CD14-positive monocyte (primary cell): Measurements from ENCODE around the gene KNDC1. TPM values are rescaled to one million over a fixed set of nuclear protein-coding genes. Genes with fewer than 3 reads are reported as not detected.

Experiments used
- DNase-seq, 3 donors: peaks; one replicate each; pipeline ENCODE4 v3.0.0-alpha.2; 2011 to 2022
- H2AFZ ChIP-seq: 2 replicates; pipeline ENCODE4 v1.6.0; 2012; ENCODE audit warnings: mild to moderate bottlenecking, low read depth, low read length, inconsistent platforms; ENCODE audit not compliant: insufficient read depth, poor library complexity, severe bottlenecking
- H3K27ac ChIP-seq, 2 donors: 1 replicate in 1 of 2; 2 replicates in 1 of 2; pipeline ENCODE4 v1.5.1; 2012 to 2013; ENCODE audit warnings: low read length in 2 of 2, control low read depth in 1 of 2, inconsistent platforms in 1 of 2, low read depth in 1 of 2, mild to moderate bottlenecking in 1 of 2
- H3K27me3 ChIP-seq, 2 donors: one replicate each; pipeline versions ENCODE4 v1.6.0 to v1.6.1; 2011 to 2013; ENCODE audit warnings: low read length in 2 of 2; ENCODE audit not compliant: control insufficient read depth in 2 of 2, insufficient read depth in 2 of 2
- H3K36me3 ChIP-seq, 2 donors: replicated peaks in 1 of 2; 1 replicate in 1 of 2; 2 replicates in 1 of 2; pipeline versions ENCODE4 v1.5.1 to v1.6.1; 2012 to 2013; ENCODE audit warnings: low read length in 2 of 2, control low read depth in 1 of 2, inconsistent platforms in 1 of 2, mild to moderate bottlenecking in 1 of 2; ENCODE audit not compliant: insufficient read depth in 2 of 2, control insufficient read depth in 1 of 2
- H3K4me1 ChIP-seq, 2 donors: 1 replicate in 1 of 2; 2 replicates in 1 of 2; pipeline versions ENCODE4 v1.5.1 to v1.6.1; 2012 to 2013; ENCODE audit warnings: low read length in 2 of 2, control low read depth in 1 of 2, inconsistent platforms in 1 of 2, mild to moderate bottlenecking in 1 of 2, moderate library complexity in 1 of 2; ENCODE audit not compliant: insufficient read depth in 2 of 2, control insufficient read depth in 1 of 2
- H3K4me2 ChIP-seq: replicated peaks from 2 replicates; pipeline ENCODE3; 2012; ENCODE audit warnings: low read length, moderate library complexity, mild to moderate bottlenecking; ENCODE audit not compliant: poor library complexity, severe bottlenecking; ENCODE audit errors: extremely low read depth
- H3K4me3 ChIP-seq, 3 experiments: fragments of 200-600 bp in 1 of 3; sonication (generic) in 1 of 3; replicated peaks in 1 of 3; 1 replicate in 2 of 3; 2 replicates in 1 of 3; pipeline ENCODE4 v1.5.1; 2011 to 2013; ENCODE audit warnings: low read length in 3 of 3, mild to moderate bottlenecking in 3 of 3, control low read depth in 2 of 3, low read depth in 2 of 3, inconsistent platforms in 1 of 3, moderate library complexity in 1 of 3
- H3K79me2 ChIP-seq: 2 replicates; pipeline ENCODE4 v1.6.0; 2012; ENCODE audit warnings: mild to moderate bottlenecking, control low read depth, inconsistent platforms, low read length, moderate library complexity; ENCODE audit not compliant: insufficient read depth
- H3K9ac ChIP-seq: 2 replicates; pipeline ENCODE4 v1.6.0; 2017; ENCODE audit warnings: low read length, mild to moderate bottlenecking; ENCODE audit not compliant: insufficient read depth, poor library complexity, severe bottlenecking
- H3K9me3 ChIP-seq, 2 donors: replicated peaks in 1 of 2; 1 replicate in 1 of 2; 2 replicates in 1 of 2; pipeline versions ENCODE4 v1.5.1 to v1.6.1; 2012 to 2013; ENCODE audit warnings: low read length in 2 of 2, control low read depth in 1 of 2; ENCODE audit not compliant: control insufficient read depth in 1 of 2, insufficient read depth in 1 of 2
- H4K20me1 ChIP-seq: 2 replicates; pipeline ENCODE4 v1.6.0; 2012; ENCODE audit warnings: mild to moderate bottlenecking, low read length, control low read depth, moderate library complexity; ENCODE audit not compliant: insufficient read depth
- H3K27ac Mint-ChIP-seq, 7 donors: one replicate each; pipeline ENCODE4 v1.8.0; 2020; ENCODE audit warnings: mild to moderate bottlenecking in 7 of 7, mixed read lengths in 7 of 7, moderate library complexity in 6 of 7, inconsistent platforms in 2 of 7
- H3K27me3 Mint-ChIP-seq, 3 donors: one replicate each; pipeline ENCODE4 v1.8.0; 2021 to 2022; ENCODE audit warnings: low read depth in 3 of 3, mild to moderate bottlenecking in 3 of 3, mixed read lengths in 3 of 3, moderate library complexity in 3 of 3, inconsistent platforms in 1 of 3
- H3K36me3 Mint-ChIP-seq, 2 donors: one replicate each; pipeline ENCODE4 v1.8.0; 2020; ENCODE audit warnings: mixed read lengths in 2 of 2, inconsistent platforms in 1 of 2, mild to moderate bottlenecking in 1 of 2
- H3K4me1 Mint-ChIP-seq: one replicate; pipeline ENCODE4 v1.8.0; 2020; ENCODE audit warnings: mild to moderate bottlenecking, mixed read lengths
- H3K4me3 Mint-ChIP-seq, 2 donors: one replicate each; pipeline ENCODE4 v1.8.0; 2020; ENCODE audit warnings: mild to moderate bottlenecking in 2 of 2, mixed read lengths in 2 of 2, moderate library complexity in 1 of 2
- H3K9me3 Mint-ChIP-seq, 7 donors: one replicate each; pipeline ENCODE4 v1.8.0; 2020 to 2022; ENCODE audit warnings: mixed read lengths in 7 of 7, mild to moderate bottlenecking in 6 of 7, moderate library complexity in 6 of 7, inconsistent platforms in 2 of 7
- WGBS: methylation state at CpG from one replicate; pipeline ENCODE4 v1.1.5; 2013; ENCODE audit warnings: missing lambda C conversion rate; ENCODE audit not compliant: insufficient coverage; 5-methylcytosine and 5-hydroxymethylcytosine counted together
- intact Hi-C, 2 donors: fragments of 100-400 bp; cut with micrococcal nuclease; formaldehyde crosslinking; loops; one replicate each; pipeline versions ENCODE4 v1.15.0 to v1.15.1; 2023
- polyA plus RNA-seq, 3 donors: library from polyadenylated mRNA; depleted of rRNA in 1 of 3; unstranded in 2 of 3; stranded (reverse) in 1 of 3; fragments of 300-500 nt in 2 of 3; fragments of >200 nt in 1 of 3; fragmentation: Illumina TruSeq in 2 of 3; gene quantifications; 1 replicate in 2 of 3; 2 replicates in 1 of 3; pipeline ENCODE4 v1.2.3, GENCODE V29; 2012 to 2021
- TF ChIP-seq, protein P1 (sequence below): fragments of 200-600 bp; IDR thresholded peaks from one replicate; pipeline ENCODE4 v1.8.0; 2022; ENCODE audit warnings: antibody characterized with exemption, mild to moderate bottlenecking

Gene KNDC1
- polyA plus RNA-seq, 3 donors = 0.22 to 0.80 TPM; not detected in 1

DNA sequence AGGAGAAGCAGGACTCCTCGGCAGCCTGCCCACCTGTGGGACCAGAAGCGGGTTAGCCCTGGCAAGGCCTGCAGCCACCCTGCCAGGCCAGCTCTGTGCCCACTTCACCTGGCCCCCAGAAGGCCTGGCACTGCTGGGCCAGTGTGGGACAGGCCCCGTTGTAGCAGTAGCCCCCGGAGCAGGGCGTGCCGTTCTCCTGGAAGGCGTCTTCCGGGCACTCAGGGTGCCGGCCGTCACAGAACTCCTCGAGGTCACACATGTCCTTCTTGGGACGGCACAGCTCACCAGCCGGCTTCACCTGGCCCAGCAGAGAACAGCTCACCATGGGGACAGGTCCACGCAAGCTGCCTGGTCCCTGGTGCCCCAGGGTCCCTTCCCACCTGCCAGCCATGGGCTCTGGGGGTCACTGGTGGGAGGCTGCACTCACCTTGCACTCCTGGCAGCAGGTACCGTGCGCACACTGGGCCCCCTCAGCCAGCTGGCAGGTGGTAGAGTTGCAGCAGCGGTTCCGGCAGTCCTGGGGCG, 110.8 kb downstream of the KNDC1 start:
- Histone ChIP-seq H3K36me3 (peaks cover 74 to 80% of the 10 kb centered on the region in 2 donors), H3K4me3 (no peak overlapping the region), H2AFZ (no peak overlapping the region), H3K79me2 (peaks cover 22% of the 10 kb centered on the region), H3K4me2 (no peak overlapping the region), H3K4me1 (peaks cover 20 to 29% of the 10 kb centered on the region in 2 donors), H3K27ac (no peak overlapping the region), H4K20me1 (peaks cover 83% of the 10 kb centered on the region), H3K9ac (no peak overlapping the region), H3K9me3 (no peaks in the 10 kb centered on the region), H3K27me3 (no peaks in the 10 kb centered on the region)
- no peak overlapping the region for H3K27ac Mint-ChIP-seq
- no peak overlapping the region for H3K4me3 Mint-ChIP-seq
- DNase-seq = no peak
- intact Hi-C loops = no loop called here
- peaks cover 0 to under 1% (median 0%) of the 10 kb centered on the region in 7 donors for H3K9me3 Mint-ChIP-seq
- H3K4me1 Mint-ChIP-seq = peaks cover 16% of the 10 kb centered on the region
- TF ChIP-seq, protein P1, sequence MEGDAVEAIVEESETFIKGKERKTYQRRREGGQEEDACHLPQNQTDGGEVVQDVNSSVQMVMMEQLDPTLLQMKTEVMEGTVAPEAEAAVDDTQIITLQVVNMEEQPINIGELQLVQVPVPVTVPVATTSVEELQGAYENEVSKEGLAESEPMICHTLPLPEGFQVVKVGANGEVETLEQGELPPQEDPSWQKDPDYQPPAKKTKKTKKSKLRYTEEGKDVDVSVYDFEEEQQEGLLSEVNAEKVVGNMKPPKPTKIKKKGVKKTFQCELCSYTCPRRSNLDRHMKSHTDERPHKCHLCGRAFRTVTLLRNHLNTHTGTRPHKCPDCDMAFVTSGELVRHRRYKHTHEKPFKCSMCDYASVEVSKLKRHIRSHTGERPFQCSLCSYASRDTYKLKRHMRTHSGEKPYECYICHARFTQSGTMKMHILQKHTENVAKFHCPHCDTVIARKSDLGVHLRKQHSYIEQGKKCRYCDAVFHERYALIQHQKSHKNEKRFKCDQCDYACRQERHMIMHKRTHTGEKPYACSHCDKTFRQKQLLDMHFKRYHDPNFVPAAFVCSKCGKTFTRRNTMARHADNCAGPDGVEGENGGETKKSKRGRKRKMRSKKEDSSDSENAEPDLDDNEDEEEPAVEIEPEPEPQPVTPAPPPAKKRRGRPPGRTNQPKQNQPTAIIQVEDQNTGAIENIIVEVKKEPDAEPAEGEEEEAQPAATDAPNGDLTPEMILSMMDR = no peak
- H3K36me3 Mint-ChIP-seq = peaks cover 40 to 67% of the 10 kb centered on the region in 2 donors
- over 99% methylated on average over 19 of the region's 19 CpGs for WGBS
- H3K27me3 Mint-ChIP-seq = peaks cover 0 to 13% (median 0%) of the 10 kb centered on the region in 3 donors

GRCh38 chr10:133271521-133272300, 111.7 kb downstream of the KNDC1 start:
- no peak overlapping the region for H3K27ac ChIP-seq
- H4K20me1 ChIP-seq = peaks cover 85% of the 10 kb centered on the region
- Mint-ChIP-seq H3K4me1 (peaks cover 18% of the 10 kb centered on the region), H3K36me3 (peaks cover 37 to 60% of the 10 kb centered on the region in 2 donors), H3K4me3 (no peak overlapping the region), H3K27me3 (peaks cover 0 to 18% (median 2%) of the 10 kb centered on the region in 3 donors), H3K27ac (peak overlapping the region in 4 of 7 donors; percentile 43 to 64 (median 54)), H3K9me3 (peaks cover 0 to 2% (median 0%) of the 10 kb centered on the region in 7 donors)
- intact Hi-C loops = no loop called here
- no peaks in the 10 kb centered on the region for H3K9me3 ChIP-seq
- H3K9ac ChIP-seq = no peak overlapping the region
- no peaks in the 10 kb centered on the region for H3K27me3 ChIP-seq
- H3K79me2 ChIP-seq = peaks cover 30% of the 10 kb centered on the region
- no peak overlapping the region for H3K4me3 ChIP-seq
- H3K4me2 ChIP-seq = no peak overlapping the region
- H2AFZ ChIP-seq = no peak overlapping the region
- 86% methylated on average over 34 of the region's 35 CpGs for WGBS
- peaks cover 69 to 72% of the 10 kb centered on the region in 2 donors for H3K36me3 ChIP-seq
- TF ChIP-seq, protein P1 = no peak
- peaks cover 27 to 33% of the 10 kb centered on the region in 2 donors for H3K4me1 ChIP-seq
- DNase-seq = no peak
